ENCODE data around the gene MEGF10. TPM values are rescaled to one million over a fixed set of nuclear protein-coding genes. Genes with fewer than 3 reads are reported as not detected.
A peak's percentile ranks its signal among the peaks of the same experiment; 100 is the strongest.

The MEGF10 gene
- total RNA-seq, 1 donor from 2014 or later, result not detected

DNA sequence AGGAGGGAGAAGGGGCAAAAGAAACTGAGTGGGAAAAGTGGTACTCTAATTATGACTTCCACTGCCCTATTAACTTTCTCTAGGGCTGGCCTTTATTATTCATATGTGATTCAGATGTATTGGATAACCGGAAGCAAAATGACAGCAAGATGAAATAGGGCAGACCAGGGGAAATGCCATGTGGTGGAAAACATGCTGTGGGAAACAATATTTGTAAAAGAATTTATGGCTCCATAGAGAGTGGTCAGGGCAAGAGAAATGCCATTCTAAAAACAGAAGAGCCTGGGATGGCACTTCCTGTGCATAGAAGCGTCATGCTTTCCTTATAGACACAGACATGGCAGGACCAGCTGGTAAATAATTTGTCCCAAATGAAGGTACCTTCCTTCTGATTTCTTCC is 67.7 kb downstream of the MEGF10 start:
- FAIRE-seq (no peak), DNase-seq (ENCODE audit: low read depth) (no peak)
- Histone ChIP-seq H3K4me3 (ENCODE audit: low read depth, low read length) (no peak overlapping the region), H3K27me3 (ENCODE audit: control insufficient read depth, insufficient read depth, low read length) (no peaks in the 10 kb centered on the region), H3K36me3 (ENCODE audit: control insufficient read depth, insufficient read depth, low read length) (no peaks in the 10 kb centered on the region)
- TF ChIP-seq, protein P1, sequence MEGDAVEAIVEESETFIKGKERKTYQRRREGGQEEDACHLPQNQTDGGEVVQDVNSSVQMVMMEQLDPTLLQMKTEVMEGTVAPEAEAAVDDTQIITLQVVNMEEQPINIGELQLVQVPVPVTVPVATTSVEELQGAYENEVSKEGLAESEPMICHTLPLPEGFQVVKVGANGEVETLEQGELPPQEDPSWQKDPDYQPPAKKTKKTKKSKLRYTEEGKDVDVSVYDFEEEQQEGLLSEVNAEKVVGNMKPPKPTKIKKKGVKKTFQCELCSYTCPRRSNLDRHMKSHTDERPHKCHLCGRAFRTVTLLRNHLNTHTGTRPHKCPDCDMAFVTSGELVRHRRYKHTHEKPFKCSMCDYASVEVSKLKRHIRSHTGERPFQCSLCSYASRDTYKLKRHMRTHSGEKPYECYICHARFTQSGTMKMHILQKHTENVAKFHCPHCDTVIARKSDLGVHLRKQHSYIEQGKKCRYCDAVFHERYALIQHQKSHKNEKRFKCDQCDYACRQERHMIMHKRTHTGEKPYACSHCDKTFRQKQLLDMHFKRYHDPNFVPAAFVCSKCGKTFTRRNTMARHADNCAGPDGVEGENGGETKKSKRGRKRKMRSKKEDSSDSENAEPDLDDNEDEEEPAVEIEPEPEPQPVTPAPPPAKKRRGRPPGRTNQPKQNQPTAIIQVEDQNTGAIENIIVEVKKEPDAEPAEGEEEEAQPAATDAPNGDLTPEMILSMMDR (IDR thresholded peaks at IDR 0.05; ENCODE audit: insufficient read depth, low read length, severe bottlenecking), result no peak

DNA sequence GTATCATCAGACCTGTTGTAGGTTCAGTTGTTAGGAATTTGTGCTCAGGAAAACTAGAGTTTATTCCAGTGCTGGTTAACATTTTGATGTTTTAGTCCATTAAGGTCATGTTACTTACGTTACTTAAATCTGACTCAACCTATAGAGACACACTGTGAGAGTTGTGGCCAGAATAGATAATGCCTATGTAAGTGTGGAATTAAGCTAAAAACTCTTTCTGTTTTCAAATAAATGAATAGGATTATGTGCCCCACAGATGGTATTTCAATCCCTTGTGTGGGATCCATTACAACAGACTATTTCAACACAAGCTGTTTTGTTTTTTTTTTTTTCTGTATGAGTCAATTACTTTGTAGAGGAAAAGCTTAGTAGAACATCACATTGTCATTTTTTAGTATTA is 68.1 kb downstream of the MEGF10 start:
- DNase-seq (ENCODE audit: low read depth) (peak; percentile 13), FAIRE-seq (no peak)
- Histone ChIP-seq H3K27me3 (ENCODE audit: control insufficient read depth, insufficient read depth, low read length) (no peaks in the 10 kb centered on the region), H3K4me3 (ENCODE audit: low read depth, low read length) (no peak overlapping the region), H3K36me3 (ENCODE audit: control insufficient read depth, insufficient read depth, low read length) (no peaks in the 10 kb centered on the region)
- TF ChIP-seq, protein P1 (IDR thresholded peaks at IDR 0.05; ENCODE audit: insufficient read depth, low read length, severe bottlenecking), result no peak

DNA sequence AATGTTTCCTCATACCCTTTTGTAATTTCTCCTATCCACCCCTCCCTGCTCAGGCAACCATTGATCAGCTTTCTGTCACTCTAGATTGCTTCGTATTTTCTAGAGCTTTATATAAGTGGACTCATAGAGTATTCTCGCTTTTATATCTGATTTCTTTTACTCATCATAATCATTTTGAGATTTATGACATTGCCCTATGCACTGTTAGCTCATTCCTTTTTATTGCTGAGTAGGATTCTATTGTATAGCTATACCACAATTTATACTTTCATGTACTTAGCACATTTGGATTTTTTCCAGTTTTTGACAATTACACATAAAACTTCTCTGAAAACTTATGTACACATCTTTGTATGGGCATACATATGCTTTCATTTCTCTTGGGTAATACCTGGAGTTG is 68.9 kb downstream of the MEGF10 start:
- no peaks in the 10 kb centered on the region for H3K27me3 ChIP-seq (ENCODE audit: control insufficient read depth, insufficient read depth, low read length)
- no peak overlapping the region for H3K4me3 ChIP-seq (ENCODE audit: low read depth, low read length)
- TF ChIP-seq, protein P1 (IDR thresholded peaks at IDR 0.05; ENCODE audit: insufficient read depth, low read length, severe bottlenecking), result no peak
- H3K36me3 ChIP-seq (ENCODE audit: control insufficient read depth, insufficient read depth, low read length), result no peaks in the 10 kb centered on the region
- FAIRE-seq, result no peak
- no peak for DNase-seq (ENCODE audit: low read depth)

DNA sequence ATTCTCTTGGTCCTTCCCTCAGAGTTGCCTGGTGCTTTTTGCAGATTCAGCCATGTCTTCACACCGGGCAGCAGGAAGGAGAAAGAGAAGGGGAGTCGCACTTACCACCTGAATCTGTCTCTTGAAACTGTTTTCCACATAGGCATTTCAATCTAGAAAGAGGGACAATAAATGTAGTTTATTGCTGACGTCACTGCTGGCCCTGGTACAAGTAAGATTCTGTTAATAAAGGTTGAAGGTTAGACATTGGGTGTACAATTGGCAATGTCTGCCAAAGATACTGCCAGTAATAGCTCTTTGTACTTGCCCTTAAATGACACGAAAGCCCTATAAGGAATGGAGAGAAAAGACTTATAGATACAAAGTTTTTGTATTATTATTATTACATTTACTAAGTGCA is 72.8 kb downstream of the MEGF10 start:
- Histone ChIP-seq H3K36me3 (ENCODE audit: control insufficient read depth, insufficient read depth, low read length) (no peaks in the 10 kb centered on the region), H3K27me3 (ENCODE audit: control insufficient read depth, insufficient read depth, low read length) (no peaks in the 10 kb centered on the region), H3K4me3 (ENCODE audit: low read depth, low read length) (no peak overlapping the region)
- TF ChIP-seq, protein P1 (IDR thresholded peaks at IDR 0.05; ENCODE audit: insufficient read depth, low read length, severe bottlenecking), result no peak
- FAIRE-seq (no peak), DNase-seq (ENCODE audit: low read depth) (no peak)

DNA sequence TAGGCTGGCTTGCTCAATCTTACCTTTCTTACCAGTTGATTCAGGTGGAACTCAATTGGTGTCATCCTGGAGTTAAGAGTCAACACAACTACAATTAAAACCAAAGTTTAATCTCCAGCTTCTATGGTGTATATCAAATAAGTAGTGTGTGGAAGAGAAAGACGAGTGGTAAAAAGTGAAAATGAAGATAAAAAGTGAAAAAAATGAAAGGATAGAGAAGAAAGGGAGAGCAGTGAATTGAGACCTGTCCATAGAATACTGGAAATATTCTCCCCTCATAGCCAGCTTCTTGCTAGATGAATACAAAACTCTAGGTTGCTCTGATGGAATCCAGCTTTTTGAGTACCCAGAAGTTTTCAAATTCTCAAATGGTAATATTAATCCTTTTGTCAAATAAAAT is 76.4 kb downstream of the MEGF10 start:
- Histone ChIP-seq H3K27me3 (ENCODE audit: control insufficient read depth, insufficient read depth, low read length) (no peaks in the 10 kb centered on the region), H3K36me3 (ENCODE audit: control insufficient read depth, insufficient read depth, low read length) (no peaks in the 10 kb centered on the region), H3K4me3 (ENCODE audit: low read depth, low read length) (no peak overlapping the region)
- no peak for DNase-seq (ENCODE audit: low read depth)
- TF ChIP-seq, protein P1 (IDR thresholded peaks at IDR 0.05; ENCODE audit: insufficient read depth, low read length, severe bottlenecking), result no peak
- FAIRE-seq, result no peak

DNA sequence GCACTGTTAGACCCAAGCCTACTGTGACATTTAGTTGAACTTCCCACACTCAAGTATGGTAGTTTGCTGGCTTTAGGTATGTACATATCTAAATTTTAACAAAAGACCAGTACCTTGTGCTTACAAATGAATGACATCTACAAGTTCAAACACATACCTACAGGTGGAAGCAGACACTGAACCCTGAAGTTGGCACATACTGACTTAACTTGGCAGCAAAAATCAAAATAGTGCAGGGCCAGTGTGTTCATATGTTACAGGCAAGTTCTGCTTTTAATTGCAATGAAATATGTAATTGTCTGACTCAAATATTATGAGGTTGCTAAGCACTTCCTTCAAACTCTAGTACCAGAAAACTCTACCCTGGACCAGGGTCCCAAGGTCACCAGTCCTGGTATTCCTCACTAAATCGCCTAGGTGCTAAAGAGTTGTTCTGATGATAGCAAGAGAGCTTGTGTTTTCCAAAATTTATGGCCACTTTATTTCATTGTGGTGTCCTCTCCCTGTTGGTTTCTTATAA is 77.4 kb downstream of the MEGF10 start:
- Histone ChIP-seq H3K36me3 (ENCODE audit: control insufficient read depth, insufficient read depth, low read length) (no peaks in the 10 kb centered on the region), H3K27me3 (ENCODE audit: control insufficient read depth, insufficient read depth, low read length) (no peaks in the 10 kb centered on the region), H3K4me3 (ENCODE audit: low read depth, low read length) (no peak overlapping the region)
- TF ChIP-seq, protein P1 (IDR thresholded peaks at IDR 0.05; ENCODE audit: insufficient read depth, low read length, severe bottlenecking), result no peak
- DNase-seq (ENCODE audit: low read depth) (peak; percentile 60), FAIRE-seq (no peak)

Data from bronchial epithelial cell (primary cell).